GM12875 (cell line): ENCODE data around the gene VANGL2.

Experiments used
- H3K4me3 ChIP-seq: one replicate; pipeline ENCODE4 v1.5.1; 2011; ENCODE audit warnings: low read depth, low read length, control low read depth
- CTCF ChIP-seq: IDR thresholded peaks from 2 replicates; pipeline ENCODE4 v1.5.1; 2011; ENCODE audit warnings: low read depth, mild to moderate bottlenecking, control low read depth, inconsistent platforms, low read length, moderate library complexity, borderline replicate concordance; ENCODE audit not compliant: insufficient read depth

Gene VANGL2

GRCh38 chr1:160359559-160360226 lies 40.7 kb upstream of the VANGL2 start:
- no peak overlapping the region for H3K4me3 ChIP-seq
- no peak for TF ChIP-seq CTCF

DNA sequence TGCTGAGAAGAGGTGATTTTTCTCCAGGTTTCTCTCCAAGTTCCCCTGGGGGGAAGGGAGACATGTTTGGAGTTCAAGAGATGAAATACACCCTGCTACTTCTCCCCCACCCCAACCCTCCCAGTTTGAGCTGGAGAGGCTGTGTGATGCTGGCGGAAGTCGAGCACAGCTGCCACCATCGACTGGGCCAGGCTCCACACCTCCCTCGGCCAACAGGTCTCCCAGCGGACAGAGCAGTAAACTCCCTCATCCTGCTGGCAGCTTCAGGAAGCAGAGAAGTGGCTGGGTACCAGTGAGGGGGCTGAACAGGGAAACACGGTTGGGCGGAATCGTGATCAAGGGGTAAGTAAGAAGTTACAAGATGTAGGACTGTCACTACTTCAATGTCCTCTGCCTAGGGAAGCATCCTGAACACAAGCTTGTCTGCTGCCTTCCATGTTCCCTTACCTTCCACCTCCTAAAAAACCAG lies 40.1 kb upstream of the VANGL2 start:
- no peak for TF ChIP-seq CTCF

DNA sequence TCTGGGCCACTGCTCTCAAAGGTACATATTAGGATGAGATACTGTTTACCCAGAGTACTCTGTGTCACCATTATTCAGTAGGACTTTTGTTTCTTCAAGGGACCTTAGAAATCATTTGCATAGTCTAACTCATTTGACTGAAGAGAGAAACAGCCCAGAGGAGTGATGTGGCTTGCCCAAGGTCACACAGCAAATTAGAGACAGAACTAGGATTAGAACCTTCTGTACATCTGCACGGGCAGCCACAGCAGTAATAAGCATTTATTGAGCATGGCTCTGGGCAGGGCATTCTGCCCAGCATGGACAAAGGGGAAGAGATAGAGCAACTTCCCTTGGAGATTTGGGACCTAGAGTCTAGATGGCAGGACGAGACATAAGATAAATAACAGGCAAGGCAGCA lies 39.2 kb upstream of the VANGL2 start:
- TF ChIP-seq CTCF = no peak
- H3K4me3 ChIP-seq = no peak overlapping the region

More for the DNA sequence above, 40.1 kb upstream of the VANGL2 start:
- H3K4me3 ChIP-seq = no peak overlapping the region

GRCh38 chr1:160361814-160362167 lies 38.6 kb upstream of the VANGL2 start:
- no peak overlapping the region for H3K4me3 ChIP-seq
- no peak for TF ChIP-seq CTCF

GRCh38 chr1:160362168-160362957 lies 38.0 kb upstream of the VANGL2 start:
- no peak for TF ChIP-seq CTCF
- H3K4me3 ChIP-seq = no peak overlapping the region

GRCh38 chr1:160363010-160363409 lies 37.4 kb upstream of the VANGL2 start:
- no peak for TF ChIP-seq CTCF
- H3K4me3 ChIP-seq = no peak overlapping the region
